Mucosa of rectum (tissue), 2 donors: ENCODE measurements around the gene NAT10.

ENCODE experiments used
- H3K27ac ChIP-seq, 2 donors: one replicate each; pipeline ENCODE4 v1.7.0; 2013; ENCODE audit warnings: inconsistent platforms in 2 of 2, low read depth in 2 of 2, low read length in 2 of 2
- H3K27me3 ChIP-seq, 2 donors: one replicate each; pipeline ENCODE4 v1.7.0; 2013; ENCODE audit warnings: low read length in 2 of 2; ENCODE audit not compliant: control insufficient read depth in 2 of 2, insufficient read depth in 2 of 2
- H3K36me3 ChIP-seq, 2 donors: one replicate each; pipeline ENCODE4 v1.7.0; 2013; ENCODE audit warnings: low read length in 2 of 2; ENCODE audit not compliant: control insufficient read depth in 2 of 2, insufficient read depth in 2 of 2
- H3K4me1 ChIP-seq, 2 donors: one replicate each; pipeline ENCODE4 v1.7.0; 2013; ENCODE audit warnings: low read length in 2 of 2, mild to moderate bottlenecking in 1 of 2; ENCODE audit not compliant: control insufficient read depth in 2 of 2, insufficient read depth in 2 of 2
- H3K4me3 ChIP-seq, 2 donors: one replicate each; pipeline ENCODE4 v1.7.0; 2013; ENCODE audit warnings: low read length in 2 of 2
- H3K9ac ChIP-seq, 2 donors: one replicate each; pipeline ENCODE4 v1.7.0; 2013; ENCODE audit warnings: low read length in 2 of 2, low read depth in 1 of 2, mild to moderate bottlenecking in 1 of 2
- H3K9me3 ChIP-seq, 2 donors: one replicate each; pipeline ENCODE4 v1.7.0; 2013; ENCODE audit warnings: low read length in 2 of 2; ENCODE audit not compliant: control insufficient read depth in 2 of 2
- donor health status: healthy.
- donor health status: Normal muscosa, but diverticular disease.

Gene NAT10

DNA sequence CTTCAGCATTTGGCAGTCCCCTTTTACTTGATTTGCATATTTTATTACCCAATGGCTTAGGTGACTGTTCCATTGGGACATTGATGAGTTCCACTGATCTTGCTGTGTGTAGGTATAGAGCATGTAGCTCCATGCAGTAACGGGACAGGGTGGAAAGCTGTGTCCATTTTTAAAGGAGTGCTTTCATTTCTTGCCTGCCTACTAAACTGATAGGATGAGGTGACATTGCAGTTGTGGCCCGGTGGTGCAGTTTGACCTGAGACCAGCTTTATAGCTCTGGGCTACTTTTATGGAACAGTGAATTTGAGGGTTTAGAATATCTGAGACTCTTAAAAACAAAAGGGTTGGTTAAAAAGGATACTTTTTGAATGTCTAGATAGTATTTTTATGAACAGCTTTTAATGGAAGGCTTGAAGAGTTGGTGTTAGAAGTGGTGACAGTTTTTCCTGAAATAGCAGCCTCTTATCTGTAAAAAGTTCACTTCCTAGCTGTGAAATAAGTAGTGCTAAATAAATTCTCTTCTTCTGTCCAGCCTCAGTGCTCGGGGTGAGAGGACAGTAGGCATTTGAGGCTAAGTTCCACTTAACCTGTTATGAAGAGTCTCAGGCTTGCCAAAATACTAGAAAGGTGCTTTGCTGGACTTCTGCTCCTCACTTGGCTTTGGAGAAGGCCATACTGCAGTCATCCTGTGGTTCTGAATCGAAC lies 27.0 kb downstream of the NAT10 start:
- H3K27me3 ChIP-seq = no peaks in the 10 kb centered on the region
- no peak overlapping the region for H3K4me3 ChIP-seq
- no peaks in the 10 kb centered on the region for H3K9me3 ChIP-seq
- H3K9ac ChIP-seq = no peak overlapping the region
- peaks cover 65 to 71% of the 10 kb centered on the region in 2 donors for H3K36me3 ChIP-seq
- H3K27ac ChIP-seq = no peak overlapping the region
- H3K4me1 ChIP-seq = no peaks in the 10 kb centered on the region

DNA sequence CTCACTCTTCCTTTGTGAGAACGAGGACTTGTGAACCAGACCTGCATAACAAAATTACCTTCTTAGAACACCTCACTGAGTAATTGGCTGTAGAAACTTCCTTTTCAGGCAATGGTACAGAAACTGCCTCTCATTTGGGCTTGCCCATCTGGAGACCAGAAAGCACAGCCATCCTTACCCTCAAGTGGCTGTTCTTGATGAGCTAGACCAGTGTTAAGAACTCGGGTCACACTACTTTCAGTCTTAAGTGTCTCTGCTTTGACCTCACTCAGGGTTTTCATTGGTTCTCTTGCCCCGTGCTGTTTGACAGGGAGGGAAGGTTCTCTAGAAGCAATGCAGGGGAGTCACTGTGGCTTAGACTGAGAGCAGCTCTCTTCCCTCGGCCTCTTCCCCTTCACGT lies 29.3 kb downstream of the NAT10 start:
- Histone ChIP-seq H3K4me3 (no peak overlapping the region), H3K36me3 (peaks cover 69 to 83% of the 10 kb centered on the region in 2 donors), H3K27ac (no peak overlapping the region), H3K9ac (no peak overlapping the region), H3K27me3 (no peaks in the 10 kb centered on the region), H3K4me1 (no peaks in the 10 kb centered on the region), H3K9me3 (no peaks in the 10 kb centered on the region)

DNA sequence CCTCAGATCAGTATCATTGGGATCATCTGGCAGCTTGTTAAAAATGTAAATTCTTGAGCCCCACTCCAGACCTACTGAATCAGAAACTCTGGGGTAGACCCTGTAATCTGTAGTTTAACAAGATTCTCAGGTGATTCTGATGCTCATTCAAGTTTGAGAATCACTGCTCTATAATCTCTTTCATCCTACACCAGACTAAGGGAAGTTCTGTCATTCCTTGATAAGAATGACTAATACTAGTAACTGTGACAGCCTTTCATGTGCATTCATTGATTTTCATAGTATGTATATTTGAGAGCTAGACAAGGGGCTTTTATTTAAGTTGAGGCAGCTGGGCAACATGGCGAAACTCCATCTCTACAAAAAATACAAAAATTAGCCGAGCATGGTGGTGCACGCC lies 30.0 kb downstream of the NAT10 start:
- H3K4me3 ChIP-seq = no peak overlapping the region
- no peaks in the 10 kb centered on the region for H3K27me3 ChIP-seq
- no peaks in the 10 kb centered on the region for H3K4me1 ChIP-seq
- no peaks in the 10 kb centered on the region for H3K9me3 ChIP-seq
- H3K27ac ChIP-seq = no peak overlapping the region
- peaks cover 73 to 86% of the 10 kb centered on the region in 2 donors for H3K36me3 ChIP-seq
- no peak overlapping the region for H3K9ac ChIP-seq

DNA sequence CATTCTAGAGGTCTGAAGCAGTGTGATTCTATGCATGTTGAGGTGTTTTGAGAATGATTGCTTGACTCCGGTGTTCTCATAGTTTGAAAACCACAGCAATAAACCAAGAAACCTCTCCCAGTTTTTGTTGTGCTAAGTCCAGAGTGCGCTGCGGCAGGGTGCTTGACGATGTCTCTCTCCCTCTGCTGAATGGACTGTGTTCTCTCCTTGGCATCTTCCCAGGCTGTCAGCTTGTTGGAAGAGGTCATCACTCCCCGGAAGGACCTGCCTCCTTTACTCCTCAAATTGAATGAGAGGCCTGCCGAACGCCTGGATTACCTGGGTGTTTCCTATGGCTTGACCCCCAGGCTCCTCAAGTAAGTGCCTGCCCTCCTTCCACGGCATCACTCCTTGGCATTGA lies 31.0 kb downstream of the NAT10 start:
- Histone ChIP-seq H3K27me3 (no peaks in the 10 kb centered on the region), H3K9ac (no peak overlapping the region), H3K27ac (no peak overlapping the region), H3K9me3 (no peaks in the 10 kb centered on the region), H3K36me3 (peaks cover 73 to 87% of the 10 kb centered on the region in 2 donors), H3K4me3 (no peak overlapping the region), H3K4me1 (no peaks in the 10 kb centered on the region)

DNA sequence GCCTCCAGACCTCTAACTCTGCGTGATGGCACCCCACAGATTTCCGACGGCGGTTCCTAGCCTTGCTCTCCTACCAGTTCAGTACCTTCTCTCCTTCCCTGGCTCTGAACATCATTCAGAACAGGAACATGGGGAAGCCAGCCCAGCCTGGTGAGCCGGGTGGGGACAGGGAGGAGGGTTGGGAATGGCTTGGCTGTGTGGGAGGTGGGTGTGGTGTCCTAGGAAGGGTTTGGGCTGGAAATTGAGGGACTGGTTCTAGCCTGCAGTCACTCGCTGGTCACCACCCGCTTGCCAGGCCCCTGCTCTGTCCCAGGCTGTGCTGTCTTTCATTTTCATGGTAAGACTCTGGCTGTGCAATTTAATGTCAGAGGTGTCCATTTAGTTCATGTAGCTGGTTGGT lies 33.9 kb downstream of the NAT10 start:
- H3K36me3 ChIP-seq = peaks cover 77 to 91% of the 10 kb centered on the region in 2 donors
- H3K9ac ChIP-seq = no peak overlapping the region

DNA sequence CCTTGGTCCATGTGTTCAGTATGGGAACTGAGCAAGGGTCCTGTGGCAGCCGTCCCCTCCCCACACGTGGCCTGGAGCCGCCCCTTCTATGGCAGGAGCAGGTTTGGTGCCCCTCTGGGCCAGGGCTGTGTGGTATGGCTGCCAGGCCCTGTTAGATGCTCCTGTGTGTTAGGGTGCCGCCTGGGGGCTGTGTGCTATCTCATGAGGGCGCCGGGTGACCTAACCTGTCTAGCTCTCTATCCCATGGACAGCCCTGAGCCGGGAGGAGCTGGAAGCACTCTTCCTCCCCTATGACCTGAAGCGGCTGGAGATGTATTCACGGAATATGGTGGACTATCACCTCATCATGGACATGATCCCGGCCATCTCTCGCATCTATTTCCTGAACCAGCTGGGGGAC lies 34.7 kb downstream of the NAT10 start:
- no peak overlapping the region for H3K9ac ChIP-seq
- no peaks in the 10 kb centered on the region for H3K27me3 ChIP-seq
- no peaks in the 10 kb centered on the region for H3K4me1 ChIP-seq
- no peak overlapping the region for H3K27ac ChIP-seq
- peaks cover 76 to 88% of the 10 kb centered on the region in 2 donors for H3K36me3 ChIP-seq
- no peaks in the 10 kb centered on the region for H3K9me3 ChIP-seq
- H3K4me3 ChIP-seq = no peak overlapping the region

More for the DNA sequence above, 33.9 kb downstream of the NAT10 start:
- Histone ChIP-seq H3K27ac (no peak overlapping the region), H3K27me3 (no peaks in the 10 kb centered on the region), H3K4me1 (no peaks in the 10 kb centered on the region), H3K4me3 (no peak overlapping the region), H3K9me3 (no peaks in the 10 kb centered on the region)

- no peaks in the 10 kb centered on the region for H3K27me3 ChIP-seq
- peaks cover 69 to 92% of the 10 kb centered on the region in 2 donors for H3K36me3 ChIP-seq
- H3K4me3 ChIP-seq = no peak overlapping the region
- no peak overlapping the region for H3K27ac ChIP-seq
- H3K4me1 ChIP-seq = no peaks in the 10 kb centered on the region
- H3K9ac ChIP-seq = no peak overlapping the region
- no peaks in the 10 kb centered on the region for H3K9me3 ChIP-seq
These were observed 37.6 kb downstream of the NAT10 start for GRCh38 chr11:34143048-34143447.

DNA sequence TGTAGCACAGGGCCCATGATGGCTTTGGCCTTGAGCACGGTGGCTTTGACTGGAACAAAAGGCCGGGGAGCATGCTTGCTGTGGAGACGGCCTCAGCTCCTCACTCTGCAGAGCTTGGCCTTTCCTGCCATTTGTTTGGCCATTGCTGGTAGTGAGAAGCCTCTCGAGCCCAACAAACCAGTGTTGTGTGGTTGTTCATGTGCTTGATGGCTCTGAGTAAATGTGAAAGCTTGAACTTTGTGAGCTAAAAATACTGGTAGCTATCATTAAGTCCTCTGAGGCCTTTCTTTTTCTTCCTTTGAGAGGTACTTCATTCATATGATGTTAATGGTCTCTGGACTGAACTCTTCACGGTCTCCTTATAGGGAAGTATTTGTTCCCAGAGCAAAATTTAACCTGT lies 39.6 kb downstream of the NAT10 start:
- peaks cover 58 to 86% of the 10 kb centered on the region in 2 donors for H3K36me3 ChIP-seq

GRCh38 chr11:34145847-34146381 lies 40.5 kb downstream of the NAT10 start:
- H3K36me3 ChIP-seq = peaks cover 53 to 81% of the 10 kb centered on the region in 2 donors
- H3K9ac ChIP-seq = no peak overlapping the region
- no peak overlapping the region for H3K4me3 ChIP-seq
- H3K27me3 ChIP-seq = no peaks in the 10 kb centered on the region
- H3K4me1 ChIP-seq = no peaks in the 10 kb centered on the region
- H3K9me3 ChIP-seq = no peaks in the 10 kb centered on the region
- H3K27ac ChIP-seq = no peak overlapping the region

More for the DNA sequence above, 39.6 kb downstream of the NAT10 start:
- no peak overlapping the region for H3K4me3 ChIP-seq
- H3K27ac ChIP-seq = no peak overlapping the region
- no peak overlapping the region for H3K9ac ChIP-seq
- H3K4me1 ChIP-seq = no peaks in the 10 kb centered on the region
- no peaks in the 10 kb centered on the region for H3K9me3 ChIP-seq
- H3K27me3 ChIP-seq = no peaks in the 10 kb centered on the region

DNA sequence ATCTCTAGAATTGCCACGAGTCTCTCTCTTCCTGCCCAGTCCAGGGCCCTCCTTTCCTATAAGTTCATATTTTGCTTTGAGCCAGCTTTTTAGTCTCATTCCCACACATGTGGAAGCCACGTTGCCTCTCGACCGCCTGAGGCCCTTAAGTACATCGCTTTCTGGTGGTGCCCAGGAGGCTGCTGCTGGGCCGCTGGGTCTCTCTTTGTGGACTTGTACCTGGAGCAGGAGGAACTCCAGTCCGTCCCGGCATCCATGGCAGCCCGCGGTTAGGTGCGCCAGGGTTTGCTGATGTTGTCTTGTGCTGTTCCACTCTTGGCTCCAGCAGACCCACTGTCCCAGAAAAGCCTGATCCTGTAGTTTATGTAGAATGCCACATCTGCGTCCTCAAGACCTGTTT lies 41.0 kb downstream of the NAT10 start:
- Histone ChIP-seq H3K9ac (no peak overlapping the region), H3K4me1 (no peaks in the 10 kb centered on the region), H3K4me3 (no peak overlapping the region), H3K27me3 (no peaks in the 10 kb centered on the region), H3K9me3 (no peaks in the 10 kb centered on the region), H3K36me3 (peaks cover 48 to 80% of the 10 kb centered on the region in 2 donors), H3K27ac (no peak overlapping the region)
